WI38 (cell line): ENCODE results near the gene ESPNL.

Experiments
- H3K4me3 ChIP-seq: 2 replicates; pipeline ENCODE4 v1.5.1; 2011; ENCODE audit warnings: low read depth, mild to moderate bottlenecking, control low read depth, low read length
- CTCF ChIP-seq: IDR thresholded peaks from 2 replicates; pipeline ENCODE4 v1.5.1; 2012; ENCODE audit warnings: low read depth, mild to moderate bottlenecking, control low read depth, low read length

Gene ESPNL

GRCh38 chr2:238096311-238097011 lies 3.7 kb upstream of the ESPNL start:
- no peak overlapping the region for H3K4me3 ChIP-seq
- TF ChIP-seq CTCF, result no peak

DNA sequence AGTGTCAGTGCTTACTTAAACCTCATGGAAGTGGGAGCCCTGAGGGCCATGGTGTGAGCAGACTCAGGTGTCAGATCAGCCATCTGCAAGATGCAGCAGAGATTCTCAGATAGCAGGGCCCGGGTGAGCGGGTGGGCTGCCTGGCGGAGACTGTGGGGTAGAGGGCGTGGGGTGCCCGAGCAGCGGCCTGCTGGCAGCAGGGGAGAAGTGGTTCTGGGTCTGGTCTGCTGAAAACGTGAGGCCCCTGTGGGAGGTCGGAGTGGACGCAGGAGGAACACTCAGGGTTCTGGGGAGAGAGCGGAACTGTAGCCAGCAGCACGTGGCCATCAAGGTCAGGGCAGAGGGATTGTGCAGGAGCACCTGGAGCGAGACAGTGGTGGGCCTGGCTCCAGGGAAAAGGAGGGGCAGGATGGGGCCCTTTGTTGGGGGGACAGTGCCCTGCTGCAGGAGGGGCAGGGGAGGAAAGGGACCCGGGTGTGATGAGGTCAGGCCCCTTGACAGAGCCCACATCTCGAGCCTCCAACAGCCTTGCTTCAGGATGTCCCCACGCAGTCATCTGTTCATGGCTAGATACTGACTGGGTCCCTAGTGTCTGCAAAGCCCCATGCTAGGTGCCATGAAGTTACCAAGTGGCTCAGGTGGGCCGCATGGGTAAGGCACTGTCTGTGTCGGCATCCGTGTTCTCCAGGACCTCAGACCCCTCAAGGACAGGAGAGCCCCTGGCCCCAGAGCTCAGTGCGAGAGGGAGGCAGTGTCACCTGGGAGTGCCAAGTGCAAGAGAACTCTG lies 2.7 kb upstream of the ESPNL start:
- no peak overlapping the region for H3K4me3 ChIP-seq
- no peak for TF ChIP-seq CTCF

DNA sequence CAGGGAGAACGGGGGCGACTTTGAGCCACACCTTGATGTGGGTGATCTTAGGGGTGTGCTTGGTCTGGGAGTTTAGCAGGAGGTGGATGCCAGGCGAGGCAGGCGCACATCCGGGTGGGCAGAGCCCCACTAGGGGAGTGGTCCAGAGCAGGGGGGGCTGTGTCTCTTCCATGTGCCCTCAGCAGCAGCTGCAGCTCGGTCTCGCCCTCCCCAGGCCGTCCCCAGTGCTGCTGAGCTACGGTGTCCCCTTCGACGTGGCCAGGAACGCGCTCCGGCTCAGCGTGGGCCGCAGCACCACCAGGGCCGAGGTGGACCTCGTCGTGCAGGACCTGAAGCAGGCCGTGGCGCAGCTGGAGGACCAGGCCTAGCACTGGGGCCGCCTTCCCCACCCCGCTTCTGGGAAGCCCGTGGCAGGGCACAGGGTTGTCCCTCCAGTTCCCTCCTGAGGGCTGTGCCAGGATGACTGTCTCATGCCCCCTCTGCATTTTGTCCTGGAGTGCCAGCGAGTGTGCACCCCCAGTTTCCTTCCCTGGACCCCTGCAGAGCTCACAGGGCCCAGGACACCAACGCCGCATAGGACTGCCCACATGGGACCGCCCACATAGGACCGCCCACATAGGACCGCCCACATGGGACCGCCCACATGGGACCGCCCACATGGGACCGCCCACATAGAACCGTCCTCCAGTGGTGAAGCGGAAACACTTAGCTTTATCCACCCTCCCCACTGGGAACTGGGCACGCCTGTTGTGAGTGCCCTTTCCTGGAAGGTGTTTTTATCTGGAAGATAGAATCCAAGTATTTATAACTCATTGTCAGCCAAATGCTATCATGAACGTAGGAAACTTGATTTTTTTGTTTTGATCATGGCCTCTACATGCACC lies 1.9 kb upstream of the ESPNL start:
- TF ChIP-seq CTCF, result no peak
- H3K4me3 ChIP-seq, result no peak overlapping the region

- H3K4me3 ChIP-seq, result no peak overlapping the region
- no peak for TF ChIP-seq CTCF
Measured at GRCh38 chr2:238098901-238099713, 1.0 kb upstream of the ESPNL start.

DNA sequence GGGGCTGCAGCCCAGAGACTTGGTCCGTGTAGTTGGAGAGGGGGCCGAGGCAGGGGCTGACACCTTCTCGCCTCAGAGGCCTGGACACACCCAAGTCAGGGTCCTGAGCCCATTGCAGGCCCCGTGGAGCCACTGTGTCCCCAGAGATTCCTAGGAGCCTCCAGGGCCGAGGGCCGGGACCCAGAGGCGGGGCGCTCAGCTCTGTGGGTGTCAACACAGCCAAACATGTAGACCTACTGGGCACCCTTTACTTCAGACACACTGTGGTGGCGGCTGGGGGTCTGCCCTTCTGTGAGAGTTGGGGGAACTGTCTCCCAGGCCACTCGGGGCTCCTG lies 459 bp upstream of the ESPNL start:
- H3K4me3 ChIP-seq, result no peak overlapping the region
- no peak for TF ChIP-seq CTCF

DNA sequence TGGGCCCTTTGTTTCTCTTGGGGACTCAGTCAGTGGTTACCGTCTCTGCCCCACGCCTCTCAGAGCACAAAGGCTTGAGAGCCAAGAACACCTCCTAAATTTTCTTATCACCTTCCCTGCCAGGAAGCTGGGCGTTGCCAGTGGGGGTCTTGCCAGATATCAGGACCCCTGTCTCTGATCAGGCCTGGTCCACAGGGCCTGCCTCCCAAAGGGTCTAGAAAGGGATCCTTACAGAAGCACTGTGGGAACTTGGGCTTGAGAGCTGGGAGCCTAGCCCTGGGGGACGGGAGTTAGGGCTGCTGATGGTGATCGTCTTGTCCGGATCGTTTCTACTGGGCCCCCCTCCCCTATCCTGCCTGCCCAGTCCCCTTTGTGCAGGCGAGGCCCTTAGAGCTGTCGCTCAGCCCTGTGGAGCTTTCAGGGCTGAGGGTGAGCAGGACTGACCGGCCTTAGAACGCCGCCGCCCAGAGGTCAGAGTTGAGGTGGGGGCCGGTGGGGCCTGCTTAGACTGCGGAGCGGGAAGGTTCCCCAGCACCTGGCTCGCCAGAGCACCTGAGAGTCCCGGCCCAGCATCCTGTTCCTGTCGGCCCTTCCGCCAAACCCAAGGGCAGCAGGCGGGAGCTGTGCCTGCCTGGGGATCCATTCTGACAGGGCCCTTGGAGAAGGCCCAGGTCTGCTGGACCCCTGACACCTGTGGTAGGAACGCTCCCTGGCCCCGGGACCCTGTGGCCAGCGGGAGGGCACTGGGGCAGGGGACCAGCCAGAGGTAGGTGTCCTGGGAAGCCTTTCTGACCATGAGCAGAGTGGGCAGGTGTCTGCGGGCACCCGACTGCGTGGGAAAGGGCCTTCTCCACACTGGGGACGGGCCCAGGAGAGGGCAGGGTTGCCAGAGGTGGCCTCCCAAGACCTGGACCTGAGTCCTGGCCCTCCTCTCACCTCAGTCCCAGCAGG lies 956 bp downstream of the ESPNL start:
- no peak overlapping the region for H3K4me3 ChIP-seq
- TF ChIP-seq CTCF, result no peak
